Measurements from ENCODE around the gene HAL.

- TF ChIP-seq TAF1 (IDR thresholded peaks at IDR 0.05; ENCODE audit: low read depth, low read length) (no peak), FOSL1 (IDR thresholded peaks at IDR 0.05; ENCODE audit: insufficient read depth, low read depth, low read length) (no peak), CTCF (IDR thresholded peaks at IDR 0.05; ENCODE audit: control extremely low read depth in 1 of 3, insufficient read depth in 1 of 3, low read depth in 1 of 3, low read length in 3 of 3) (no peak), KDM5A (IDR thresholded peaks at IDR 0.05; ENCODE audit: low read length) (no peak), RNF2 (IDR thresholded peaks at IDR 0.05; ENCODE audit: borderline replicate concordance, low read depth, low read length, missing control alignments, poor library complexity, severe bottlenecking) (no peak), SRF (IDR thresholded peaks at IDR 0.05; ENCODE audit: low read depth, low read length) (no peak), RAD21 (IDR thresholded peaks at IDR 0.05 in 1 of 2, conservative IDR thresholded peaks at IDR 0.05 in 1 of 2; ENCODE audit: low read depth in 2 of 2, low read length in 2 of 2) (no peak), CBX5 (IDR thresholded peaks at IDR 0.05; ENCODE audit: low read depth, low read length) (no peak), EP300 (IDR thresholded peaks at IDR 0.05; ENCODE audit: borderline replicate concordance in 1 of 2, low read depth in 2 of 2, low read length in 2 of 2) (no peak), CHD1 (IDR thresholded peaks at IDR 0.05; ENCODE audit: low read depth, low read length) (no peak), RXRA (IDR thresholded peaks at IDR 0.05; ENCODE audit: insufficient read depth, low read depth, low read length) (no peak), EZH2 (IDR thresholded peaks at IDR 0.05; ENCODE audit: low read depth, low read length, severe bottlenecking) (no peak), SIN3A (conservative IDR thresholded peaks at IDR 0.05 in 1 of 2, IDR thresholded peaks at IDR 0.05 in 1 of 2; ENCODE audit: low read depth in 1 of 2, low read length in 2 of 2) (no peak)
Observed at GRCh38 chr12:96020314-96021003, 24.3 kb upstream of the HAL start.
